GM12801 (cell line): ENCODE measurements around the gene VIPR1.

Source experiments
- CTCF ChIP-seq: IDR thresholded peaks from one replicate; pipeline ENCODE4 v1.5.1; 2011; ENCODE audit warnings: control low read depth; ENCODE audit not compliant: insufficient read length; ENCODE audit errors: extremely low read depth

Gene VIPR1

GRCh38 chr3:42505849-42506410 lies 3.5 kb downstream of the VIPR1 start:
- no peak for TF ChIP-seq CTCF

- no peak for TF ChIP-seq CTCF
Observed at GRCh38 chr3:42507252-42507651, 4.8 kb downstream of the VIPR1 start.

- no peak for TF ChIP-seq CTCF
Observed at GRCh38 chr3:42507761-42508335, 5.4 kb downstream of the VIPR1 start.

GRCh38 chr3:42508562-42508961 lies 6.1 kb downstream of the VIPR1 start:
- no peak for TF ChIP-seq CTCF

GRCh38 chr3:42509111-42509510 lies 6.7 kb downstream of the VIPR1 start:
- no peak for TF ChIP-seq CTCF

- no peak for TF ChIP-seq CTCF
Observed at GRCh38 chr3:42510325-42510724, 7.9 kb downstream of the VIPR1 start.

- TF ChIP-seq CTCF: no peak
Observed at GRCh38 chr3:42511201-42511600, 8.8 kb downstream of the VIPR1 start.
